KBM-7 (cell line): ENCODE data around the gene GABBR2.
A peak's percentile ranks its signal among the peaks of the same experiment; 100 is the strongest.

Source experiments
- DNase-seq: peaks from one replicate; pipeline ENCODE4 v3.0.0-alpha.2; 2015
- in situ Hi-C: fragments of 300-500 bp; cut with MboI; formaldehyde crosslinking; loops from 2 replicates; pipeline ENCODE4 v1.14.3; 2020; ENCODE audit warnings: low sequenced_read_pairs, low pct_unique_long_range_greater_than_20kb, mixed read lengths

The GABBR2 gene

GRCh38 chr9:98437458-98438034, 271.2 kb downstream of the GABBR2 start:
- DNase-seq, result no peak
- in situ Hi-C loops, result no loop called here

- in situ Hi-C loops, result no loop called here
- no peak for DNase-seq
These were observed 275.8 kb downstream of the GABBR2 start for GRCh38 chr9:98432960-98433359.

- in situ Hi-C loops, result no loop called here
- DNase-seq, result no peak
These were observed 276.6 kb downstream of the GABBR2 start for GRCh38 chr9:98432134-98432533.

GRCh38 chr9:98430535-98431292, 278.0 kb downstream of the GABBR2 start:
- no peak for DNase-seq
- in situ Hi-C loops, result no loop called here

GRCh38 chr9:98429613-98430012, 279.1 kb downstream of the GABBR2 start:
- DNase-seq, result peak; percentile 7
- in situ Hi-C loops, result no loop called here

- in situ Hi-C loops, result no loop called here
- DNase-seq, result no peak
These were observed 280.3 kb downstream of the GABBR2 start for GRCh38 chr9:98428454-98428853.

GRCh38 chr9:98427491-98427890, 281.2 kb downstream of the GABBR2 start:
- in situ Hi-C loops, result no loop called here
- no peak for DNase-seq

GRCh38 chr9:98425079-98425478, 283.7 kb downstream of the GABBR2 start:
- no peak for DNase-seq
- in situ Hi-C loops, result no loop called here

GRCh38 chr9:98419260-98419603, 289.5 kb downstream of the GABBR2 start:
- DNase-seq, result no peak
- in situ Hi-C loops, result no loop called here

- DNase-seq, result no peak
- in situ Hi-C loops, result no loop called here
These were observed 290.0 kb downstream of the GABBR2 start for GRCh38 chr9:98418578-98419259.

- in situ Hi-C loops, result no loop called here
These were observed 292.2 kb downstream of the GABBR2 start for GRCh38 chr9:98416294-98417248.

GRCh38 chr9:98415782-98416181, 293.0 kb downstream of the GABBR2 start:
- in situ Hi-C loops, result no loop called here
- no peak for DNase-seq

More at GRCh38 chr9:98416294-98417248, 292.2 kb downstream of the GABBR2 start:
- no peak for DNase-seq

- DNase-seq, result no peak
- in situ Hi-C loops, result no loop called here
These were observed 295.7 kb downstream of the GABBR2 start for GRCh38 chr9:98413084-98413483.

GRCh38 chr9:98412101-98412842, 296.5 kb downstream of the GABBR2 start:
- DNase-seq, result no peak
- in situ Hi-C loops, result no loop called here

GRCh38 chr9:98410185-98410697, 298.5 kb downstream of the GABBR2 start:
- DNase-seq, result peak; percentile 37
- in situ Hi-C loops, result no loop called here

GRCh38 chr9:98409719-98410118, 299.0 kb downstream of the GABBR2 start:
- DNase-seq, result no peak
- in situ Hi-C loops, result no loop called here

GRCh38 chr9:98406469-98406868, 302.3 kb downstream of the GABBR2 start:
- DNase-seq, result no peak
- in situ Hi-C loops, result no loop called here

GRCh38 chr9:98404237-98404636, 304.5 kb downstream of the GABBR2 start:
- in situ Hi-C loops, result no loop called here

GRCh38 chr9:98403715-98404114, 305.0 kb downstream of the GABBR2 start:
- no peak for DNase-seq
- in situ Hi-C loops, result no loop called here

More at GRCh38 chr9:98404237-98404636, 304.5 kb downstream of the GABBR2 start:
- no peak for DNase-seq
